Adipocyte (in vitro differentiated cells): Measurements from ENCODE around the gene MCTP2.
A peak's percentile ranks its signal among the peaks of the same experiment; 100 is the strongest.
"Not testable (repeated sequence)": the region's sequence is repeated elsewhere in the genome, so short reads cannot be mapped to it uniquely, and the experiment has no call there.

ENCODE experiments used
- DNase-seq: peaks from one replicate; pipeline ENCODE4 v3.0.0-alpha.2; 2015; ENCODE audit warnings: low read depth
- H3K27me3 ChIP-seq: replicated peaks from 2 replicates; pipeline ENCODE4 v1.7.0; 2013; ENCODE audit warnings: mild to moderate bottlenecking, low read length, moderate library complexity; ENCODE audit not compliant: control insufficient read depth, insufficient read depth
- H3K36me3 ChIP-seq: 2 replicates; pipeline ENCODE4 v1.7.0; 2013; ENCODE audit warnings: low read length, mild to moderate bottlenecking, moderate library complexity; ENCODE audit not compliant: control insufficient read depth, insufficient read depth, severe bottlenecking
- H3K4me1 ChIP-seq: 2 replicates; pipeline ENCODE4 v1.7.0; 2013; ENCODE audit warnings: mild to moderate bottlenecking, low read length, moderate library complexity; ENCODE audit not compliant: control insufficient read depth, insufficient read depth
- H3K4me3 ChIP-seq: 2 replicates; pipeline ENCODE4 v1.7.0; 2013; ENCODE audit warnings: mild to moderate bottlenecking, low read length, moderate library complexity
- H3K9ac ChIP-seq: 2 replicates; pipeline ENCODE4 v1.7.0; 2013; ENCODE audit warnings: mild to moderate bottlenecking, low read length, moderate library complexity
- H3K9me3 ChIP-seq: 2 replicates; pipeline ENCODE4 v1.7.0; 2013; ENCODE audit warnings: mild to moderate bottlenecking, low read length, moderate library complexity; ENCODE audit not compliant: control insufficient read depth

Gene MCTP2

GRCh38 chr15:94252906-94253491 lies 21.6 kb downstream of the MCTP2 start:
- H3K9ac ChIP-seq, result no peak overlapping the region
- no peak for DNase-seq
- no peak overlapping the region for H3K4me3 ChIP-seq
- no peaks in the 10 kb centered on the region for H3K36me3 ChIP-seq
- H3K4me1 ChIP-seq, result peaks cover 13% of the 10 kb centered on the region
- H3K27me3 ChIP-seq, result no peaks in the 10 kb centered on the region
- H3K9me3 ChIP-seq, result no peaks in the 10 kb centered on the region

GRCh38 chr15:94253742-94254141 lies 22.4 kb downstream of the MCTP2 start:
- H3K9ac ChIP-seq, result no peak overlapping the region
- H3K4me1 ChIP-seq, result peaks cover 14% of the 10 kb centered on the region
- DNase-seq, result no peak

GRCh38 chr15:94255540-94255939 lies 24.2 kb downstream of the MCTP2 start:
- peaks cover 30% of the 10 kb centered on the region for H3K4me1 ChIP-seq
- H3K36me3 ChIP-seq, result no peaks in the 10 kb centered on the region
- no peak overlapping the region for H3K9ac ChIP-seq
- H3K27me3 ChIP-seq, result no peaks in the 10 kb centered on the region
- no peak overlapping the region for H3K4me3 ChIP-seq
- H3K9me3 ChIP-seq, result no peaks in the 10 kb centered on the region
- DNase-seq, result peak; percentile 15

More at GRCh38 chr15:94253742-94254141, 22.4 kb downstream of the MCTP2 start:
- Histone ChIP-seq H3K27me3 (no peaks in the 10 kb centered on the region), H3K4me3 (no peak overlapping the region), H3K9me3 (no peaks in the 10 kb centered on the region), H3K36me3 (no peaks in the 10 kb centered on the region)

GRCh38 chr15:94256511-94256910 lies 25.1 kb downstream of the MCTP2 start:
- DNase-seq, result no peak

GRCh38 chr15:94257776-94258175 lies 26.4 kb downstream of the MCTP2 start:
- H3K27me3 ChIP-seq, H3K4me3 ChIP-seq, H3K9ac ChIP-seq, H3K9me3 ChIP-seq, H3K36me3 ChIP-seq, DNase-seq: not testable (repeated sequence)
- H3K4me1 ChIP-seq, result peaks cover 41% of the 10 kb centered on the region

More at GRCh38 chr15:94256511-94256910, 25.1 kb downstream of the MCTP2 start:
- H3K27me3 ChIP-seq, result no peaks in the 10 kb centered on the region
- H3K4me1 ChIP-seq, result peaks cover 30% of the 10 kb centered on the region
- H3K36me3 ChIP-seq, result no peaks in the 10 kb centered on the region
- no peak overlapping the region for H3K4me3 ChIP-seq
- H3K9ac ChIP-seq, result no peak overlapping the region
- H3K9me3 ChIP-seq, result no peaks in the 10 kb centered on the region

GRCh38 chr15:94258246-94258645 lies 26.9 kb downstream of the MCTP2 start:
- no peak for DNase-seq
- no peaks in the 10 kb centered on the region for H3K36me3 ChIP-seq
- H3K27me3 ChIP-seq, result no peaks in the 10 kb centered on the region
- H3K4me1 ChIP-seq, result peaks cover 46% of the 10 kb centered on the region
- H3K9ac ChIP-seq, result no peak overlapping the region
- no peak overlapping the region for H3K4me3 ChIP-seq
- H3K9me3 ChIP-seq, result no peaks in the 10 kb centered on the region

DNA sequence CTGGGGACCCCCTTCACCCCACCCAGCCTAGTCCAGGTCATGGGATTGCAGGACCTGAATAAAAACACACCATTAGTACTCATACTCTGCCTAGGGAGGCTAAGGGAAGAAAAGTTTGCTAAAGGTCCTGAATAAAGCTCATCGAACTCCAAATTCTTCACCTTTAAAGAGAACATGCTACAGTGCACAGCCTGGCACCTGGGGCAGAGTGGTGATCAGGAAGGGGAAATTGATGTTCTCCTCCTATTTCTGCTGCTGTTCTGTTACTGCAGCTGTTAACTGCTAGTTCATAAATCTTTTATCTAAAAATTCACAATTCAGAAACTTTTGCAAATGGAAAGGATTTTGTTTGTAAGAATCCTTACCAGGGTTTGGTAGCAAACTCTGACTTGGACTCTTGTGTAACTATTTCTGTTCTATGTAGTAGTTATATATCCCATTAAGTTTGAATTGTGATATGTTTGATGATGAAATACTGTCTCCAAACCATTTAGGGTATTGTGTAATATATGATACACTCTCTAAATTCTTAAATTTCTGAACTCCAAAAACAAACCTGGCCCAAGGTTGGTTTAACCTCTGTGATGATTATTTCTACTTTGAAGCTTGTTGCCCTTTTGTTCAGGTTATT lies 27.9 kb downstream of the MCTP2 start:
- H3K36me3 ChIP-seq, result no peaks in the 10 kb centered on the region
- peak; percentile 78 for DNase-seq
- no peak overlapping the region for H3K4me3 ChIP-seq
- H3K27me3 ChIP-seq, result no peaks in the 10 kb centered on the region
- H3K9me3 ChIP-seq, result no peaks in the 10 kb centered on the region
- H3K4me1 ChIP-seq, result peaks cover 54% of the 10 kb centered on the region
- no peak overlapping the region for H3K9ac ChIP-seq

GRCh38 chr15:94259863-94260262 lies 28.5 kb downstream of the MCTP2 start:
- Histone ChIP-seq H3K9ac (no peak overlapping the region), H3K4me1 (peaks cover 57% of the 10 kb centered on the region), H3K4me3 (no peak overlapping the region), H3K9me3 (no peaks in the 10 kb centered on the region), H3K27me3 (no peaks in the 10 kb centered on the region), H3K36me3 (no peaks in the 10 kb centered on the region)
- no peak for DNase-seq

GRCh38 chr15:94262201-94262600 lies 30.8 kb downstream of the MCTP2 start:
- Histone ChIP-seq H3K4me3 (no peak overlapping the region), H3K4me1 (peaks cover 58% of the 10 kb centered on the region), H3K36me3 (no peaks in the 10 kb centered on the region), H3K27me3 (no peaks in the 10 kb centered on the region), H3K9ac (no peak overlapping the region), H3K9me3 (no peaks in the 10 kb centered on the region)
- DNase-seq, result peak; percentile 40

GRCh38 chr15:94263341-94264273 lies 32.2 kb downstream of the MCTP2 start:
- H3K4me3 ChIP-seq, result peak overlapping the region; percentile 59
- DNase-seq, result peak; percentile 24
- no peak overlapping the region for H3K9ac ChIP-seq
- H3K9me3 ChIP-seq, result no peaks in the 10 kb centered on the region
- no peaks in the 10 kb centered on the region for H3K36me3 ChIP-seq
- H3K4me1 ChIP-seq, result peaks cover 58% of the 10 kb centered on the region
- H3K27me3 ChIP-seq, result no peaks in the 10 kb centered on the region

DNA sequence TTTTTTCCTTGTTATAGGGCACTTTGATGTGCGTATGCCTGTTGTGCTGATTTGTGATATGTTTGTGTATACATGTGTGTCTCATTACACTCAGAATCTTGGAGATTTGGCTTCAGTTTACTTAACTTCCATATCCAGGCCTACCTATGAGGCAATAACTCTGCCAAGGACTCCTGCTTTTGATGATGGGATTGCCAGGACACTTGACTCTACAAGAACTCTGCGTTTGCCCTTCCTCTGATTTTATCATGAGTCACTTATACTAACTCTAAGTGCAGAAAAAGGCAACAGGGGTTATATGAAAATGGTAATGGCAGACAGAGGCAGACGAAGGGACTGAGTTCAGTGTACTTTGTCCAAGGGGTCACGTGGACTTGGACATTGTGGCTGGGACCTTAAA lies 33.6 kb downstream of the MCTP2 start:
- H3K4me3 ChIP-seq, result no peak overlapping the region
- H3K27me3 ChIP-seq, result no peaks in the 10 kb centered on the region
- no peaks in the 10 kb centered on the region for H3K36me3 ChIP-seq
- no peaks in the 10 kb centered on the region for H3K9me3 ChIP-seq
- no peak overlapping the region for H3K9ac ChIP-seq
- peaks cover 45% of the 10 kb centered on the region for H3K4me1 ChIP-seq
- peak; percentile 5 for DNase-seq
